CD4-positive, alpha-beta T cell (primary cell): ENCODE measurements around the gene PNPLA7. TPM values are rescaled to one million over a fixed set of nuclear protein-coding genes. Genes with fewer than 3 reads are reported as not detected.

Experiments used
- ATAC-seq: fragments of 200-7000 bp; cut with Tn5 transposase; one replicate; pipeline ENCODE4 v1.10.0; 2022; ENCODE audit warnings: mild to moderate bottlenecking; ENCODE audit not compliant: poor library complexity
- CTCF ChIA-PET: fragments of 350-600 bp; sonication (Branson Sonifier 250); formaldehyde crosslinking; loops from one replicate; lab custom pipeline; 2021; ENCODE audit warnings: antibody characterized with exemption, inconsistent platforms; lab: Charles Lee
- POLR2A ChIA-PET: fragments of 350-600 bp; sonication (Branson Sonifier 250); formaldehyde crosslinking; loops from one replicate; lab custom pipeline; 2021; ENCODE audit warnings: antibody characterized with exemption, inconsistent platforms; lab: Charles Lee
- DNase-seq, 14 experiments: peaks; one replicate each; pipeline ENCODE4 v3.0.0-alpha.2; 2013 to 2020; ENCODE audit warnings: mixed read lengths in 2 of 14
- H3K27ac ChIP-seq, 2 donors: one replicate each; pipeline versions ENCODE4 v1.5.1 to v1.7.0; 2013; ENCODE audit warnings: low read length in 2 of 2, low read depth in 1 of 2, mild to moderate bottlenecking in 1 of 2
- H3K27me3 ChIP-seq, 2 experiments: 1 replicate in 1 of 2; 2 replicates in 1 of 2; pipeline versions ENCODE4 v1.6.1 to v1.7.0; 2013; ENCODE audit warnings: low read length in 2 of 2, control low read depth in 1 of 2, mild to moderate bottlenecking in 1 of 2, moderate library complexity in 1 of 2; ENCODE audit not compliant: insufficient read depth in 2 of 2, control insufficient read depth in 1 of 2
- H3K36me3 ChIP-seq: one replicate; pipeline ENCODE4 v1.6.1; 2013; ENCODE audit warnings: low read length, control low read depth; ENCODE audit not compliant: insufficient read depth
- H3K4me1 ChIP-seq: one replicate; pipeline ENCODE4 v1.6.1; 2013; ENCODE audit warnings: low read length, control low read depth; ENCODE audit not compliant: insufficient read depth
- H3K4me3 ChIP-seq: one replicate; pipeline ENCODE4 v1.5.1; 2013; ENCODE audit warnings: mild to moderate bottlenecking, low read length, moderate library complexity
- H3K9me3 ChIP-seq, 2 experiments: 1 replicate in 1 of 2; 2 replicates in 1 of 2; pipeline versions ENCODE4 v1.6.1 to v1.7.0; 2013; ENCODE audit warnings: low read length in 2 of 2, mild to moderate bottlenecking in 2 of 2, control low read depth in 1 of 2, moderate library complexity in 1 of 2; ENCODE audit not compliant: control insufficient read depth in 1 of 2, insufficient read depth in 1 of 2
- H3K27ac Mint-ChIP-seq: one replicate; pipeline ENCODE4 v1.8.0; 2020; ENCODE audit warnings: mixed read lengths
- H3K27me3 Mint-ChIP-seq: one replicate; pipeline ENCODE4 v1.8.0; 2021; ENCODE audit warnings: mixed read lengths
- H3K36me3 Mint-ChIP-seq: one replicate; pipeline ENCODE4 v1.8.0; 2021; ENCODE audit warnings: low read depth, mixed read lengths
- H3K4me1 Mint-ChIP-seq: one replicate; pipeline ENCODE4 v1.8.0; 2021; ENCODE audit warnings: low read depth, mixed read lengths
- H3K4me3 Mint-ChIP-seq: one replicate; pipeline ENCODE4 v1.8.0; 2020; ENCODE audit warnings: mild to moderate bottlenecking, mixed read lengths
- H3K9me3 Mint-ChIP-seq: one replicate; pipeline ENCODE4 v1.8.0; 2020; ENCODE audit warnings: mixed read lengths
- intact Hi-C, 2 experiments: fragments of 100-400 bp; cut with DNase I in 1 of 2; cut with micrococcal nuclease in 1 of 2; formaldehyde crosslinking; loops; one replicate each; pipeline versions ENCODE4 v1.15.1 to v1.9.0; 2023 to 2025; cut with DNase I, micrococcal nuclease
- total RNA-seq, 174 experiments: library from RNA in 2 of 174; stranded (reverse) in 2 of 174; gene quantifications; one replicate each; pipeline ENCODE4 v1.2.3 and lab custom pipeline; 2021 to 2026
- TF ChIP-seq, protein P1 (sequence below): fragments of 200-600 bp; IDR thresholded peaks from one replicate; pipeline ENCODE4 v1.8.0; 2022; ENCODE audit warnings: antibody characterized with exemption, mild to moderate bottlenecking

Gene PNPLA7
- total RNA-seq, 2 experiments from 2014 or later = 7.8 to 8.4 TPM

DNA sequence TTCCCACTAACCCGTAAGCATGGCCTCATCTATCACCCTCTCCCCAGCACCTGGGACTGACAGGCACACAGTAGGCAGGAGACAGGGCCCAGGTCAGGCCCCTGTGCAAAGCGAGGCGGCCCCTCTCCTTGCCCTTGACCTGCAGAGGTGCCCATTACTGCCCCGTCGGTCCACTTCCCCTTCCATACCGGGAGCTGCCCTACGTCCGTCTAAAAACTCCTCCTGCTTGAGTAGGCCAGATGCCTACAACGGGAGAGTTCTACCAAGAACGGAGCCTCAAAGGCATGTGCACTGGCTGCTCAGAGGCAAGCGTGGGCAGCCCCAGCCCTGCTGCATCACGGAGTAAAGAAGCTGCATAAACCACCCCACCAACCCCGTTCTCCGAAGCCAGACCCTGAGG is 33.1 kb upstream of the PNPLA7 start:
- H3K4me1 Mint-ChIP-seq = peaks cover 7% of the 10 kb centered on the region
- peaks cover 36% of the 10 kb centered on the region for H3K36me3 ChIP-seq
- CTCF ChIA-PET = no interaction called here
- no peak overlapping the region for H3K27ac Mint-ChIP-seq
- H3K4me3 Mint-ChIP-seq = no peak overlapping the region
- no peaks in the 10 kb centered on the region for H3K9me3 Mint-ChIP-seq
- POLR2A ChIA-PET = no interaction called here
- H3K4me3 ChIP-seq = no peak overlapping the region
- DNase-seq (no peak), ATAC-seq (no peak)
- TF ChIP-seq, protein P1, sequence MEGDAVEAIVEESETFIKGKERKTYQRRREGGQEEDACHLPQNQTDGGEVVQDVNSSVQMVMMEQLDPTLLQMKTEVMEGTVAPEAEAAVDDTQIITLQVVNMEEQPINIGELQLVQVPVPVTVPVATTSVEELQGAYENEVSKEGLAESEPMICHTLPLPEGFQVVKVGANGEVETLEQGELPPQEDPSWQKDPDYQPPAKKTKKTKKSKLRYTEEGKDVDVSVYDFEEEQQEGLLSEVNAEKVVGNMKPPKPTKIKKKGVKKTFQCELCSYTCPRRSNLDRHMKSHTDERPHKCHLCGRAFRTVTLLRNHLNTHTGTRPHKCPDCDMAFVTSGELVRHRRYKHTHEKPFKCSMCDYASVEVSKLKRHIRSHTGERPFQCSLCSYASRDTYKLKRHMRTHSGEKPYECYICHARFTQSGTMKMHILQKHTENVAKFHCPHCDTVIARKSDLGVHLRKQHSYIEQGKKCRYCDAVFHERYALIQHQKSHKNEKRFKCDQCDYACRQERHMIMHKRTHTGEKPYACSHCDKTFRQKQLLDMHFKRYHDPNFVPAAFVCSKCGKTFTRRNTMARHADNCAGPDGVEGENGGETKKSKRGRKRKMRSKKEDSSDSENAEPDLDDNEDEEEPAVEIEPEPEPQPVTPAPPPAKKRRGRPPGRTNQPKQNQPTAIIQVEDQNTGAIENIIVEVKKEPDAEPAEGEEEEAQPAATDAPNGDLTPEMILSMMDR = no peak
- no peak overlapping the region for H3K27ac ChIP-seq
- peaks cover 39% of the 10 kb centered on the region for H3K36me3 Mint-ChIP-seq
- H3K9me3 ChIP-seq = no peaks in the 10 kb centered on the region
- intact Hi-C loops = no loop called here
- H3K4me1 ChIP-seq = peaks cover 9% of the 10 kb centered on the region
- no peaks in the 10 kb centered on the region for H3K27me3 ChIP-seq
- no peaks in the 10 kb centered on the region for H3K27me3 Mint-ChIP-seq

DNA sequence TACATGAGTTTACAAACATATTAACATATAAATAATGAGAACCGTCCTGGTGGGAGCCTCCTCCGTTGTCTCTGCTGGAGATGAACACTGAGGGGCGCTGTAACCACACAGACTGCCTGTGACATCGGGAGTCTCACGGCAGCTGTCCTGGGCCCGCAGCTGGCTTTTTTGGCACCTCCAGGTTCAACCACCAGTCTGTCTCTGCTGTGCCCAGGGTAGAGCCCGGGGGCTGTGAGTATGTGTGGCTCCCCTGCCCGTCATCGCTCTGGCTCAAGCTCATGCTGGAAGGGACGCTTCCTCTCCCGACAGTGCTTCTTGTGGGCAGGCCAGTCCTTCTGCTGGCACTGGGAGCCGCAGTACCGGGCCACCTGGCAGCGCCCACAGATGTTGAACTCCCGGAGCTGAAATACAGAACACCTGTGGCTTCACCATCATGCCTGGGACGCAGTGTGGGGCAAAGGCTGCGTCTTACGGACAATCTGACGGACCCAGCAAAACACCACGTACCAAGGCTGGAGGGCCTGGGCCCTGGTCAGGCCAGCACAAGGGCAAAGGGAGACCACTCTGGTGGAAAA is 32.2 kb upstream of the PNPLA7 start:
- DNase-seq (peak in 2 of 14 experiments; percentile 30 to 41), ATAC-seq (no peak)
- peak overlapping the region; percentile 11 for H3K4me3 Mint-ChIP-seq
- ChIA-PET CTCF (no interaction called here), POLR2A (no interaction called here)
- H3K9me3 ChIP-seq = no peaks in the 10 kb centered on the region
- no peak overlapping the region for H3K4me3 ChIP-seq
- peaks cover 37% of the 10 kb centered on the region for H3K36me3 Mint-ChIP-seq
- intact Hi-C loops = no loop called here
- H3K4me1 ChIP-seq = peaks cover 16% of the 10 kb centered on the region
- H3K27ac ChIP-seq = no peak overlapping the region
- no peaks in the 10 kb centered on the region for H3K9me3 Mint-ChIP-seq
- H3K27me3 Mint-ChIP-seq = no peaks in the 10 kb centered on the region
- TF ChIP-seq, protein P1 = no peak
- peaks cover 7% of the 10 kb centered on the region for H3K4me1 Mint-ChIP-seq
- peaks cover 28% of the 10 kb centered on the region for H3K36me3 ChIP-seq
- H3K27ac Mint-ChIP-seq = no peak overlapping the region
- no peaks in the 10 kb centered on the region for H3K27me3 ChIP-seq

DNA sequence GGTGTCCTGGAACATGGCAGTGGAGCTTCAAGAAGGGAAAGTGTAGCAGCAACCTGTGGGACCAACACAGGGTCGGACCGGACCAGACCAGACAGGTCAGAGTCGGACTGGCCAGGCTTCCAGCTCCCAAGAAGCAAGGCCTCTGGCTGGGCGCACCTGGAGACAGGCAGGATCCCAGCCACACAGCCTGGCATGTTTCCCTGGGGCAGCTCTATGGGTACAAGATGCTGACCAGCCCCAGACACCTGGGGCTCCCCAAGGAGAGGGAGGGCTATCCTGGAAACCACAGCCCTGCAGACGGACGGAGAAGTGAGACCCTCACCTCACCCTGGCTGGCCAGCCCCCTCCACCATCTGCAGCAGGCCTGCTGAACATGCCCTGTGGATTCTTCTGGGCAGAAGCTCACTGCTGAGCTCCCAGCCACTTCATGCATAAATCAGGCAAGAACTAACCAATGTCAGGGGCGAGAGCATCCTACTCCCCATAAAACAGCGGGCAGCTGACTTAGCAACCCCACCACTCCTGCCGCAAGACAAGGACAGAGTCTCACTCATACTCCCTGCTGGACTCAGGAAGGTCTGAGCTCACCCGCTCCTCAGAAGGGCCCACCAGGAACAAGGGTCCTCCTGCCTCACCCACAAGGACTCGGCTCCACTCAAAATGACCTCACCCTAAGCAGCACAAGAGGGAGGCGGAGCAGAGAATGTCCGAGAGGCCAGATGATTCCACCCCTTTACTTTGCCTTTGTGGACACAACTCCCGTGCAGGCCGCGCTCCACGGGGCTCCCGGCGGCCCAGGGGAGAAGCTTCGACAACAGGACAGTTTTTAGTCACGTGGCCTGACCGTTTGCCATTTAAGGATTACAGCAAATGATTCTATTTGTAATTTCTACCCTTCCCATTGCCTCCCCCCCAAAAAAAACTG is 31.4 kb upstream of the PNPLA7 start:
- H3K4me3 ChIP-seq = no peak overlapping the region

More for the DNA sequence above, 31.4 kb upstream of the PNPLA7 start:
- H3K36me3 ChIP-seq = peaks cover 20% of the 10 kb centered on the region
- intact Hi-C loops = no loop called here
- Mint-ChIP-seq H3K4me1 (peaks cover 12% of the 10 kb centered on the region), H3K36me3 (peaks cover 40% of the 10 kb centered on the region), H3K4me3 (peak overlapping the region; percentile 11), H3K27ac (no peak overlapping the region), H3K27me3 (no peaks in the 10 kb centered on the region), H3K9me3 (no peaks in the 10 kb centered on the region)
- TF ChIP-seq, protein P1 = no peak
- H3K27me3 ChIP-seq = no peaks in the 10 kb centered on the region
- ATAC-seq (no peak), DNase-seq (no peak)
- POLR2A ChIA-PET = no interaction called here
- H3K9me3 ChIP-seq = no peaks in the 10 kb centered on the region
- H3K27ac ChIP-seq = no peak overlapping the region
- CTCF ChIA-PET = interaction anchor here (0.9 kb wide), 1 partner anchor 38 kb away, joined by 3 read pairs; no protein-coding TSS in a partner anchor
- peaks cover 24% of the 10 kb centered on the region for H3K4me1 ChIP-seq
